ENCODE results near the gene PRR5L.

The PRR5L gene

GRCh38 chr11:36374726-36375125, 78.6 kb downstream of the PRR5L start:
- TF ChIP-seq SIN3A (IDR thresholded peaks at IDR 0.05; ENCODE audit: borderline replicate concordance, insufficient read depth, low read length) (no peak), REST (IDR thresholded peaks at IDR 0.05; ENCODE audit: insufficient read depth in 1 of 2, low read depth in 2 of 2, low read length in 2 of 2) (no peak), TAF1 (IDR thresholded peaks at IDR 0.05; ENCODE audit: borderline replicate concordance, insufficient read depth, low read length) (no peak), FOXP2 (optimal IDR thresholded peaks at IDR 0.05; ENCODE audit: borderline replicate concordance, extremely low read depth, extremely low read length, insufficient read depth) (no peak), POLR2AphosphoS5 (IDR thresholded peaks at IDR 0.05; ENCODE audit: low read depth, low read length) (no peak)

- TF ChIP-seq SIN3A (IDR thresholded peaks at IDR 0.05; ENCODE audit: borderline replicate concordance, insufficient read depth, low read length) (no peak), POLR2AphosphoS5 (IDR thresholded peaks at IDR 0.05; ENCODE audit: low read depth, low read length) (no peak), REST (IDR thresholded peaks at IDR 0.05; ENCODE audit: insufficient read depth in 1 of 2, low read depth in 2 of 2, low read length in 2 of 2) (no peak), FOXP2 (optimal IDR thresholded peaks at IDR 0.05; ENCODE audit: borderline replicate concordance, extremely low read depth, extremely low read length, insufficient read depth) (no peak), TAF1 (IDR thresholded peaks at IDR 0.05; ENCODE audit: borderline replicate concordance, insufficient read depth, low read length) (no peak)
These were observed 79.4 kb downstream of the PRR5L start for GRCh38 chr11:36375353-36376008.

GRCh38 chr11:36376009-36376887, 80.2 kb downstream of the PRR5L start:
- TF ChIP-seq SIN3A (IDR thresholded peaks at IDR 0.05; ENCODE audit: borderline replicate concordance, insufficient read depth, low read length) (no peak), REST (IDR thresholded peaks at IDR 0.05; ENCODE audit: insufficient read depth in 1 of 2, low read depth in 2 of 2, low read length in 2 of 2) (no peak), POLR2AphosphoS5 (IDR thresholded peaks at IDR 0.05; ENCODE audit: low read depth, low read length) (no peak), FOXP2 (optimal IDR thresholded peaks at IDR 0.05; ENCODE audit: borderline replicate concordance, extremely low read depth, extremely low read length, insufficient read depth) (no peak), TAF1 (IDR thresholded peaks at IDR 0.05; ENCODE audit: borderline replicate concordance, insufficient read depth, low read length) (no peak)

- TF ChIP-seq FOXP2 (optimal IDR thresholded peaks at IDR 0.05; ENCODE audit: borderline replicate concordance, extremely low read depth, extremely low read length, insufficient read depth): no peak
- TF ChIP-seq SIN3A (IDR thresholded peaks at IDR 0.05; ENCODE audit: borderline replicate concordance, insufficient read depth, low read length): no peak
- TF ChIP-seq REST (IDR thresholded peaks at IDR 0.05; ENCODE audit: insufficient read depth in 1 of 2, low read depth in 2 of 2, low read length in 2 of 2): no peak
- no peak for TF ChIP-seq POLR2AphosphoS5 (IDR thresholded peaks at IDR 0.05; ENCODE audit: low read depth, low read length)
- TF ChIP-seq TAF1 (IDR thresholded peaks at IDR 0.05; ENCODE audit: borderline replicate concordance, insufficient read depth, low read length): no peak
These were observed 81.0 kb downstream of the PRR5L start for GRCh38 chr11:36376888-36377758.

Data from PFSK-1 (cell line).